PC-3 (cell line): ENCODE measurements around the gene NFATC2. TPM values are rescaled to one million over a fixed set of nuclear protein-coding genes. Genes with fewer than 3 reads are reported as not detected.

ENCODE experiments used
- ATAC-seq: fragments of 200-7000 bp; cut with Tn5 transposase; 2 replicates; pipeline ENCODE4 v1.9.1; 2020; ENCODE audit warnings: mild to moderate bottlenecking, moderate library complexity
- BruUV-seq: library from RNA; stranded (reverse); fragments of 400-500 nt; replicated peaks from 2 replicates; lab custom pipeline; 2021; lab: Mats Ljungman, UMichigan
- CTCF ChIA-PET: fragments of 300-600 bp; sonication (Branson Sonifier 250); formaldehyde crosslinking; loops from one replicate; lab custom pipeline; 2022; ENCODE audit warnings: antibody characterized with exemption; lab: Charles Lee
- POLR2A ChIA-PET: fragments of 300-600 bp; sonication (Branson Sonifier 250); formaldehyde crosslinking; loops from one replicate; lab custom pipeline; 2022; ENCODE audit warnings: antibody characterized with exemption; ENCODE audit not compliant: unreplicated experiment; lab: Charles Lee
- DNase-seq: peaks from one replicate; pipeline ENCODE4 v3.0.0-alpha.2; 2015
- H2AFZ ChIP-seq: fragments of 300-600 bp; sonication (generic); 2 replicates; pipeline ENCODE4 v1.6.0; 2016; ENCODE audit warnings: antibody characterized with exemption, low read length
- H3F3A ChIP-seq: fragments of 300-600 bp; sonication (generic); one replicate; pipeline ENCODE4 v1.6.0; 2017; ENCODE audit warnings: antibody characterized with exemption, low read length, control low read depth, mild to moderate bottlenecking; ENCODE audit not compliant: unreplicated experiment
- H3K27ac ChIP-seq: fragments of 300-600 bp; sonication (generic); 2 replicates; pipeline ENCODE4 v1.5.1; 2016; ENCODE audit warnings: mild to moderate bottlenecking, low read length
- H3K27me3 ChIP-seq: fragments of 300-600 bp; sonication (generic); 2 replicates; pipeline ENCODE4 v1.6.1; 2016; ENCODE audit warnings: low read length, mixed read lengths
- H3K36me3 ChIP-seq: fragments of 300-600 bp; sonication (generic); 2 replicates; pipeline ENCODE4 v1.6.1; 2016; ENCODE audit warnings: low read depth, mixed run types, low read length, mixed read lengths
- H3K4me1 ChIP-seq: fragments of 300-600 bp; sonication (generic); 2 replicates; pipeline ENCODE4 v1.5.1; 2016; ENCODE audit warnings: low read length; ENCODE audit not compliant: insufficient read depth
- H3K4me2 ChIP-seq: fragments of 300-600 bp; sonication (generic); 2 replicates; pipeline ENCODE4 v1.6.0; 2016; ENCODE audit warnings: low read length
- H3K4me3 ChIP-seq: fragments of 300-600 bp; sonication (generic); 2 replicates; pipeline ENCODE4 v1.5.1; 2016; ENCODE audit warnings: mild to moderate bottlenecking, low read length, mixed read lengths
- H3K79me2 ChIP-seq: fragments of 300-600 bp; sonication (generic); 2 replicates; pipeline ENCODE4 v1.6.1; 2017; ENCODE audit warnings: low read length, mixed read lengths
- H3K9ac ChIP-seq: fragments of 300-600 bp; sonication (generic); 2 replicates; pipeline ENCODE4 v1.6.0; 2016; ENCODE audit warnings: mild to moderate bottlenecking, low read length
- H3K9me2 ChIP-seq: fragments of 300-600 bp; sonication (generic); replicated peaks from 2 replicates; pipeline ENCODE4 v1.6.1; 2016; ENCODE audit warnings: mixed run types, low read length, mixed read lengths
- H3K9me3 ChIP-seq: fragments of 300-600 bp; sonication (generic); 2 replicates; pipeline ENCODE4 v1.6.1; 2016; ENCODE audit warnings: low read length, mixed read lengths
- H4K20me1 ChIP-seq: fragments of 300-600 bp; sonication (generic); 2 replicates; pipeline ENCODE4 v1.6.1; 2016; ENCODE audit warnings: low read length, mixed read lengths
- EZH2 ChIP-seq: fragments of 300-600 bp; sonication (generic); IDR thresholded peaks from one replicate; pipeline ENCODE4 v1.6.1; 2017; ENCODE audit warnings: antibody characterized with exemption, mild to moderate bottlenecking, low read length; ENCODE audit not compliant: unreplicated experiment
- EZH2phosphoT487 ChIP-seq: fragments of 300-600 bp; sonication (generic); IDR thresholded peaks from 2 replicates; pipeline ENCODE4 v1.6.1; 2018; ENCODE audit warnings: mild to moderate bottlenecking, antibody characterized with exemption, low read length, borderline replicate concordance
- intact Hi-C: fragments of 100-400 bp; cut with micrococcal nuclease; formaldehyde crosslinking; loops from 2 replicates; pipeline ENCODE4 v1.9.0; 2023
- total RNA-seq: library from RNA; depleted of rRNA; stranded (reverse); fragments of >200 nt; gene quantifications from 2 replicates; pipeline ENCODE4 v1.2.3, GENCODE V29; 2014
- TF ChIP-seq, protein P1 (sequence below): fragments of 300-600 bp; sonication (generic); conservative IDR thresholded peaks from 2 replicates; pipeline ENCODE4 v1.5.1; 2017; ENCODE audit warnings: antibody characterized with exemption, low read depth, mild to moderate bottlenecking, low read length

NFATC2 gene
- total RNA-seq, 1 experiment from 2014 or later, result 12.9 TPM

DNA sequence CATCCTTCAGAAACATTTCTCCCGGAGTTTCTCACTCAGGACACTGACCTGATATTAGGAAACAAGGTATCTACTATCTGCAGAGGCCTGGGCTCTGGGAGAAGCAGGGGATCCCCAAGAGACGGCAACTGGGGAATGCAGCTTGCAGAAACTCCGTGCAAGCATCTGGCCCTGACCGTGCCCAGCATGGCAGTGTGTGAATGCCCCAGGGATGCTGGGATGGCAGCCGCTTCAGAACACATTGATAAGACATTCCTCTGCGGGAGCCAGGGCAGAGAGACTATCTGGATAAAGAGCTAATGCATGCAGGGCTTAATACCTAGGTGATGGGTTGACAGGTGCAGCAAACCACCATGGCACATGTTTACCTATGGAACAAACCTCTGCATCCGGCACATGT, 55.4 kb downstream of the NFATC2 start:
- no peak for ATAC-seq
- Histone ChIP-seq H3K36me3 (no peaks in the 10 kb centered on the region), H3K9me2 (no peaks in the 10 kb centered on the region), H3K4me1 (peaks cover 25% of the 10 kb centered on the region), H2AFZ (no peak overlapping the region), H4K20me1 (no peaks in the 10 kb centered on the region), H3K4me3 (peak overlapping the region; percentile 63), H3K9ac (peak overlapping the region; percentile 73), H3K4me2 (peak overlapping the region; percentile 83), H3K9me3 (no peaks in the 10 kb centered on the region), H3F3A (peaks cover 9% of the 10 kb centered on the region), H3K79me2 (no peaks in the 10 kb centered on the region), H3K27ac (peak overlapping the region; percentile 92), H3K27me3 (no peaks in the 10 kb centered on the region)
- ChIA-PET CTCF (interaction anchor here (0.6 kb wide), 1 partner anchor 255 kb away, joined by 9 read pairs; no protein-coding TSS in a partner anchor), POLR2A (interaction anchor here (0.6 kb wide), 1 partner anchor 87 kb away, joined by 5 read pairs; no protein-coding TSS in a partner anchor)
- intact Hi-C loops, result loop anchor here (5.0 kb wide), 1 partner anchor 100 kb away; no protein-coding TSS in a partner anchor
- BruUV-seq, result no TSS peak
- TF ChIP-seq EZH2 (no peak), EZH2phosphoT487 (no peak)
- TF ChIP-seq, protein P1, sequence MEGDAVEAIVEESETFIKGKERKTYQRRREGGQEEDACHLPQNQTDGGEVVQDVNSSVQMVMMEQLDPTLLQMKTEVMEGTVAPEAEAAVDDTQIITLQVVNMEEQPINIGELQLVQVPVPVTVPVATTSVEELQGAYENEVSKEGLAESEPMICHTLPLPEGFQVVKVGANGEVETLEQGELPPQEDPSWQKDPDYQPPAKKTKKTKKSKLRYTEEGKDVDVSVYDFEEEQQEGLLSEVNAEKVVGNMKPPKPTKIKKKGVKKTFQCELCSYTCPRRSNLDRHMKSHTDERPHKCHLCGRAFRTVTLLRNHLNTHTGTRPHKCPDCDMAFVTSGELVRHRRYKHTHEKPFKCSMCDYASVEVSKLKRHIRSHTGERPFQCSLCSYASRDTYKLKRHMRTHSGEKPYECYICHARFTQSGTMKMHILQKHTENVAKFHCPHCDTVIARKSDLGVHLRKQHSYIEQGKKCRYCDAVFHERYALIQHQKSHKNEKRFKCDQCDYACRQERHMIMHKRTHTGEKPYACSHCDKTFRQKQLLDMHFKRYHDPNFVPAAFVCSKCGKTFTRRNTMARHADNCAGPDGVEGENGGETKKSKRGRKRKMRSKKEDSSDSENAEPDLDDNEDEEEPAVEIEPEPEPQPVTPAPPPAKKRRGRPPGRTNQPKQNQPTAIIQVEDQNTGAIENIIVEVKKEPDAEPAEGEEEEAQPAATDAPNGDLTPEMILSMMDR, result no peak
- no peak for DNase-seq

DNA sequence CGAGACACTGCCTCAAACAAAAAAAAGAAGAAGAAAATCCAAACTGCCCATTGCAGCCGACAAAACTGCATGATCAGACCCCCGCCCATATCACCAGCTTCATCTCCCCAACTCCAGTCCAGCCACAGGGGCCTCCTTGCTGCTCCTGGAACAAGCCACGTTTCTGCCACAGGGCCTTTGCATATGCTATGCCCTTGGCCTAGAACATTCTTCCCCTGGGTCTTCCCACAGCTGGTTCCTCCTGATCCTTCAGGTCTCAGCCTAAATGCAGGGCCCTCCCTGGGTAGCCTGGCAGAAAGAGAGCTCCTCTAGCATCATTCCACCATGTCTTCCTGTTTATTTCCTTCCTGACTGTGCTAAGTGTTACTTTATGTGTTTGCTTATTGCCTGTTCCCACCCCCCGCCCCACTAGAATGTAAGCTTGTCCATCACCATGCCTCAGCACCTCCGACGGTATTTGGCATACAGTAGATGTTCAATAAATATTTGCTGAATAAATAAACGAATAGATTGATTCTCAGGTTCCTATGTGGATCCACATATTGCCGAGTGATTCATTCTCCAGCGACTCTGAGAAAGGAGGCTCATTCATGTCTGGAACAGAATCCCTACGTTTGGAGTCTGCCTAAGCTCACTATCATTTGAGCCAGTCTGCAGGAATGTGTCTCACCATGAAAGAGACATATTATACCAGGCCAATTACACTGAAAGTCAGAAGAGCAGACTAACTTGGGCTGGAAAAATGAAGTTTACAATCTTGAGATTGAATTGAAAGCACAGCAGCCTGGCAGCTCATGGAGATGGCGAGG, 56.1 kb downstream of the NFATC2 start:
- CTCF ChIA-PET, result interaction anchor here (0.6 kb wide), 1 partner anchor 414 kb away, joined by 8 read pairs; no protein-coding TSS in a partner anchor
- H3K4me2 ChIP-seq, result peak overlapping the region; percentile 83
- H3K4me1 ChIP-seq, result peaks cover 25% of the 10 kb centered on the region
- H3K9me3 ChIP-seq, result no peaks in the 10 kb centered on the region
- H3K4me3 ChIP-seq, result peak overlapping the region; percentile 63; the same call in 1 of the 2 replicates
- H3K9ac ChIP-seq, result peak overlapping the region; percentile 73
- no peak for ATAC-seq
- DNase-seq, result peak; percentile 74
- H4K20me1 ChIP-seq, result no peaks in the 10 kb centered on the region
- H3K9me2 ChIP-seq, result no peaks in the 10 kb centered on the region
- no peaks in the 10 kb centered on the region for H3K36me3 ChIP-seq
- H3K27me3 ChIP-seq, result no peaks in the 10 kb centered on the region
- H3K27ac ChIP-seq, result peak overlapping the region; percentile 92
- H3F3A ChIP-seq, result peaks cover 9% of the 10 kb centered on the region
- TF ChIP-seq EZH2, result no peak
- no peak for TF ChIP-seq EZH2phosphoT487
- TF ChIP-seq, protein P1, result no peak
- no TSS peak for BruUV-seq
- POLR2A ChIA-PET, result no interaction called here
- intact Hi-C loops, result loop anchor here (5.0 kb wide), 1 partner anchor 99 kb away; no protein-coding TSS in a partner anchor
- no peaks in the 10 kb centered on the region for H3K79me2 ChIP-seq
- no peak overlapping the region for H2AFZ ChIP-seq

GRCh38 chr20:51484831-51485230, 57.7 kb downstream of the NFATC2 start:
- Histone ChIP-seq H3K36me3 (no peaks in the 10 kb centered on the region), H3K4me2 (no peak overlapping the region), H3K4me3 (no peak overlapping the region), H3K9me2 (no peaks in the 10 kb centered on the region), H3F3A (peaks cover 9% of the 10 kb centered on the region), H3K79me2 (no peaks in the 10 kb centered on the region), H3K4me1 (peaks cover 25% of the 10 kb centered on the region), H2AFZ (no peak overlapping the region), H3K27me3 (no peaks in the 10 kb centered on the region), H3K27ac (no peak overlapping the region), H3K9ac (no peak overlapping the region), H4K20me1 (no peaks in the 10 kb centered on the region), H3K9me3 (no peaks in the 10 kb centered on the region)
- DNase-seq, result no peak
- CTCF ChIA-PET, result no interaction called here
- ATAC-seq, result no peak
- intact Hi-C loops, result loop anchor here (5.0 kb wide), 1 partner anchor 98 kb away; no protein-coding TSS in a partner anchor
- no TSS peak for BruUV-seq
- TF ChIP-seq EZH2 (no peak), EZH2phosphoT487 (no peak)
- TF ChIP-seq, protein P1, result no peak
- POLR2A ChIA-PET, result no interaction called here
